HG03432 (cell line): ENCODE results near the gene GGCT.
A peak's percentile ranks its signal among the peaks of the same experiment; 100 is the strongest.

Experiments
- ATAC-seq: cut with Tn5 transposase; IDR thresholded peaks from one replicate; pipeline ENCODE4 v1.9.1; 2021; ENCODE audit warnings: mild to moderate bottlenecking, moderate library complexity; ENCODE audit not compliant: unreplicated experiment

Gene GGCT

GRCh38 chr7:30479202-30480120 is 25.2 kb downstream of the GGCT start:
- no peak for ATAC-seq

- ATAC-seq: peak; percentile 93
These were observed 26.1 kb downstream of the GGCT start, which contains the start of gene NOD1 for GRCh38 chr7:30478349-30479201. TSS of gene NOD1 (minus strand) at chr7:30478784. CDS start at chr7:30456921, 21,863 bp downstream.

- no peak for ATAC-seq
These were observed 28.0 kb downstream of the GGCT start for GRCh38 chr7:30476459-30477145.

GRCh38 chr7:30475580-30475979 is 29.0 kb downstream of the GGCT start:
- ATAC-seq: no peak

GRCh38 chr7:30474893-30475292 is 29.7 kb downstream of the GGCT start:
- no peak for ATAC-seq

GRCh38 chr7:30474485-30474884 is 30.1 kb downstream of the GGCT start:
- ATAC-seq: no peak

- ATAC-seq: no peak
These were observed 30.7 kb downstream of the GGCT start for GRCh38 chr7:30473903-30474302.

- ATAC-seq: no peak
These were observed 31.5 kb downstream of the GGCT start for GRCh38 chr7:30472784-30473775.

- no peak for ATAC-seq
These were observed 32.4 kb downstream of the GGCT start for GRCh38 chr7:30472081-30472783.

GRCh38 chr7:30471205-30471604 is 33.4 kb downstream of the GGCT start:
- no peak for ATAC-seq

GRCh38 chr7:30470771-30471170 is 33.9 kb downstream of the GGCT start:
- no peak for ATAC-seq

GRCh38 chr7:30470163-30470770 is 34.4 kb downstream of the GGCT start:
- no peak for ATAC-seq

GRCh38 chr7:30469303-30469702 is 35.3 kb downstream of the GGCT start:
- ATAC-seq: no peak

GRCh38 chr7:30468791-30469190 is 35.8 kb downstream of the GGCT start:
- ATAC-seq: no peak

GRCh38 chr7:30468041-30468440 is 36.6 kb downstream of the GGCT start:
- ATAC-seq: no peak

GRCh38 chr7:30467271-30467670 is 37.4 kb downstream of the GGCT start:
- no peak for ATAC-seq

GRCh38 chr7:30466266-30466665 is 38.4 kb downstream of the GGCT start:
- ATAC-seq: no peak

GRCh38 chr7:30465811-30466180 is 38.8 kb downstream of the GGCT start:
- ATAC-seq: no peak
